ENCODE data around the gene LRRC46. TPM values are rescaled to one million over a fixed set of nuclear protein-coding genes. Genes with fewer than 3 reads are reported as not detected.

The LRRC46 gene
- total and polyA plus RNA-seq, 9 of the 15 experiments (the other 6 are each of a cell fraction or from before 2014, with no cell fraction given) = 0.39 to 1.4 (median 0.53) TPM; not detected in 1

DNA sequence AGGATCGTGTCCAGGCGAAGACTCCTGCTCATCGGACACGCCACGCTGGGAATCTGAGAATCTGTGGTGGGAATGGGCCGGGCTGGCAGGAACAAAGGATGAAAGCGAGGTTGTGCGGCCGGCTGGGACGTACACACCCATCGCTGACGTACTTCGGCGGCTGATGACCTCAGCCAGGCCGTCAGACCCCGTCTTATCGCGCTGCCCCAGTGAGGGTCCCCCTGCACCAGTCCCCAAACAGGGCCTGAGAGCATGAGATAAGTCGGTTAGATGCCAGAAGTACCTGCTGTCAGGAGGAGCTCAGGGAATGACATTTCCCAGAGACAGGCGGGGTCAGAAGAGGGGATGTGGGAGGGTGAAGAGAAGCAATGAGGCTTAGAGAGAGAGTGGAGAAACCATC is 35.5 kb downstream of the LRRC46 start (continued):
- TF ChIP-seq, protein P1, sequence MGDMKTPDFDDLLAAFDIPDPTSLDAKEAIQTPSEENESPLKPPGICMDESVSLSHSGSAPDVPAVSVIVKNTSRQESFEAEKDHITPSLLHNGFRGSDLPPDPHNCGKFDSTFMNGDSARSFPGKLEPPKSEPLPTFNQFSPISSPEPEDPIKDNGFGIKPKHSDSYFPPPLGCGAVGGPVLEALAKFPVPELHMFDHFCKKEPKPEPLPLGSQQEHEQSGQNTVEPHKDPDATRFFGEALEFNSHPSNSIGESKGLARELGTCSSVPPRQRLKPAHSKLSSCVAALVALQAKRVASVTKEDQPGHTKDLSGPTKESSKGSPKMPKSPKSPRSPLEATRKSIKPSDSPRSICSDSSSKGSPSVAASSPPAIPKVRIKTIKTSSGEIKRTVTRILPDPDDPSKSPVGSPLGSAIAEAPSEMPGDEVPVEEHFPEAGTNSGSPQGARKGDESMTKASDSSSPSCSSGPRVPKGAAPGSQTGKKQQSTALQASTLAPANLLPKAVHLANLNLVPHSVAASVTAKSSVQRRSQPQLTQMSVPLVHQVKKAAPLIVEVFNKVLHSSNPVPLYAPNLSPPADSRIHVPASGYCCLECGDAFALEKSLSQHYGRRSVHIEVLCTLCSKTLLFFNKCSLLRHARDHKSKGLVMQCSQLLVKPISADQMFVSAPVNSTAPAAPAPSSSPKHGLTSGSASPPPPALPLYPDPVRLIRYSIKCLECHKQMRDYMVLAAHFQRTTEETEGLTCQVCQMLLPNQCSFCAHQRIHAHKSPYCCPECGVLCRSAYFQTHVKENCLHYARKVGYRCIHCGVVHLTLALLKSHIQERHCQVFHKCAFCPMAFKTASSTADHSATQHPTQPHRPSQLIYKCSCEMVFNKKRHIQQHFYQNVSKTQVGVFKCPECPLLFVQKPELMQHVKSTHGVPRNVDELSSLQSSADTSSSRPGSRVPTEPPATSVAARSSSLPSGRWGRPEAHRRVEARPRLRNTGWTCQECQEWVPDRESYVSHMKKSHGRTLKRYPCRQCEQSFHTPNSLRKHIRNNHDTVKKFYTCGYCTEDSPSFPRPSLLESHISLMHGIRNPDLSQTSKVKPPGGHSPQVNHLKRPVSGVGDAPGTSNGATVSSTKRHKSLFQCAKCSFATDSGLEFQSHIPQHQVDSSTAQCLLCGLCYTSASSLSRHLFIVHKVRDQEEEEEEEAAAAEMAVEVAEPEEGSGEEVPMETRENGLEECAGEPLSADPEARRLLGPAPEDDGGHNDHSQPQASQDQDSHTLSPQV (IDR thresholded peaks at IDR 0.05) = peak; percentile 75
- TF ChIP-seq EP300 (IDR thresholded peaks at IDR 0.05; ENCODE audit: low read length) (peak; percentile 99), HINFP (tag; conservative IDR thresholded peaks at IDR 0.05; ENCODE audit: low read depth) (peak; percentile 24; the same call in 1 of the 2 replicates), POLR2AphosphoS2 (IDR thresholded peaks at IDR 0.05; ENCODE audit: low read length) (no peak), DIDO1 (tag; IDR thresholded peaks at IDR 0.05; ENCODE audit: low read depth) (peak; percentile 49; the same call in 1 of the 2 replicates), ASH1L (IDR thresholded peaks at IDR 0.05; ENCODE audit: borderline replicate concordance, low read depth, partially characterized antibody) (no peak), ERF (CRISPR knock-in tag; IDR thresholded peaks at IDR 0.05) (0 out of 2 replicates have a peak, but pooled peaks have one; percentile 42), SRSF9 (IDR thresholded peaks at IDR 0.05; ENCODE audit: borderline replicate concordance, low read depth, low read length) (no peak), FOXA3 (CRISPR knock-in tag; conservative IDR thresholded peaks at IDR 0.05 in 1 of 2, IDR thresholded peaks at IDR 0.05 in 1 of 2) (peak in 1 of 2 experiments; percentile 54; a peak in 1 of 4 replicates), SIX5 (IDR thresholded peaks at IDR 0.05; ENCODE audit: borderline replicate concordance in 1 of 2, insufficient read depth in 1 of 2, low read depth in 1 of 2, low read length in 2 of 2) (no peak), SMARCB1 (IDR thresholded peaks at IDR 0.05; ENCODE audit: insufficient read length, low read depth) (no peak), HNRNPUL1 (IDR thresholded peaks at IDR 0.05; ENCODE audit: low read length) (no peak), ZBTB1 (CRISPR knock-in tag; IDR thresholded peaks at IDR 0.05; ENCODE audit: borderline replicate concordance, low read depth) (no peak), HDAC1 (IDR thresholded peaks at IDR 0.05) (peak in 1 of 2 experiments; percentile 93; a peak in 2 of 4 replicates), CREB1 (IDR thresholded peaks at IDR 0.05) (peak; percentile 100), CREB1 (CRISPR knock-in tag; IDR thresholded peaks at IDR 0.05) (peak; percentile 96), POLR2AphosphoS5 (IDR thresholded peaks at IDR 0.05; ENCODE audit: control insufficient read depth, insufficient read depth, low read depth, low read length) (peak; percentile 100)
- TF ChIP-seq, protein P2, sequence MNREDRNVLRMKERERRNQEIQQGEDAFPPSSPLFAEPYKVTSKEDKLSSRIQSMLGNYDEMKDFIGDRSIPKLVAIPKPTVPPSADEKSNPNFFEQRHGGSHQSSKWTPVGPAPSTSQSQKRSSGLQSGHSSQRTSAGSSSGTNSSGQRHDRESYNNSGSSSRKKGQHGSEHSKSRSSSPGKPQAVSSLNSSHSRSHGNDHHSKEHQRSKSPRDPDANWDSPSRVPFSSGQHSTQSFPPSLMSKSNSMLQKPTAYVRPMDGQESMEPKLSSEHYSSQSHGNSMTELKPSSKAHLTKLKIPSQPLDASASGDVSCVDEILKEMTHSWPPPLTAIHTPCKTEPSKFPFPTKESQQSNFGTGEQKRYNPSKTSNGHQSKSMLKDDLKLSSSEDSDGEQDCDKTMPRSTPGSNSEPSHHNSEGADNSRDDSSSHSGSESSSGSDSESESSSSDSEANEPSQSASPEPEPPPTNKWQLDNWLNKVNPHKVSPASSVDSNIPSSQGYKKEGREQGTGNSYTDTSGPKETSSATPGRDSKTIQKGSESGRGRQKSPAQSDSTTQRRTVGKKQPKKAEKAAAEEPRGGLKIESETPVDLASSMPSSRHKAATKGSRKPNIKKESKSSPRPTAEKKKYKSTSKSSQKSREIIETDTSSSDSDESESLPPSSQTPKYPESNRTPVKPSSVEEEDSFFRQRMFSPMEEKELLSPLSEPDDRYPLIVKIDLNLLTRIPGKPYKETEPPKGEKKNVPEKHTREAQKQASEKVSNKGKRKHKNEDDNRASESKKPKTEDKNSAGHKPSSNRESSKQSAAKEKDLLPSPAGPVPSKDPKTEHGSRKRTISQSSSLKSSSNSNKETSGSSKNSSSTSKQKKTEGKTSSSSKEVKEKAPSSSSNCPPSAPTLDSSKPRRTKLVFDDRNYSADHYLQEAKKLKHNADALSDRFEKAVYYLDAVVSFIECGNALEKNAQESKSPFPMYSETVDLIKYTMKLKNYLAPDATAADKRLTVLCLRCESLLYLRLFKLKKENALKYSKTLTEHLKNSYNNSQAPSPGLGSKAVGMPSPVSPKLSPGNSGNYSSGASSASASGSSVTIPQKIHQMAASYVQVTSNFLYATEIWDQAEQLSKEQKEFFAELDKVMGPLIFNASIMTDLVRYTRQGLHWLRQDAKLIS (CRISPR knock-in tag; IDR thresholded peaks at IDR 0.05) = 0 out of 2 replicates have a peak, but pooled peaks have one; percentile 44
